A673 (cell line): Measurements from ENCODE around the gene FAM174C. TPM values are rescaled to one million over a fixed set of nuclear protein-coding genes. Genes with fewer than 3 reads are reported as not detected.

Experiments
- BruUV-seq: library from RNA; stranded (reverse); fragments of 400-500 nt; replicated peaks from 2 replicates; lab custom pipeline; 2021; lab: Mats Ljungman, UMichigan
- CTCF ChIA-PET: fragments of 300-600 bp; sonication (Branson Sonifier 250); formaldehyde crosslinking; loops from one replicate; lab custom pipeline; 2022; ENCODE audit warnings: antibody characterized with exemption; lab: Charles Lee
- POLR2A ChIA-PET: fragments of 300-600 bp; sonication (Branson Sonifier 250); formaldehyde crosslinking; loops from one replicate; lab custom pipeline; 2022; ENCODE audit warnings: antibody characterized with exemption; ENCODE audit not compliant: low non-redundant PET; lab: Charles Lee
- DNase-seq: peaks from one replicate; pipeline ENCODE4 v3.0.0-alpha.2; 2015; ENCODE audit warnings: low spot score
- H3K27ac ChIP-seq: fragments of 200-600 bp; sonication (generic); 2 replicates; pipeline ENCODE4 v1.5.1; 2016; ENCODE audit warnings: mixed run types, low read depth, mild to moderate bottlenecking, mixed read lengths, antibody characterized with exemption, low read length; ENCODE audit not compliant: poor library complexity, severe bottlenecking
- H3K27me3 ChIP-seq: fragments of 200-600 bp; sonication (generic); replicated peaks from 2 replicates; pipeline ENCODE4 v1.6.1; 2017; ENCODE audit warnings: mixed run types, low read depth, mild to moderate bottlenecking, mixed read lengths, antibody characterized with exemption, low read length; ENCODE audit not compliant: insufficient read depth, poor library complexity
- H3K36me3 ChIP-seq: fragments of 200-600 bp; sonication (generic); 2 replicates; pipeline ENCODE4 v1.6.1; 2016; ENCODE audit warnings: mixed run types, mild to moderate bottlenecking, mixed read lengths, antibody characterized with exemption, low read length; ENCODE audit not compliant: insufficient read depth, poor library complexity, severe bottlenecking
- H3K4me1 ChIP-seq: fragments of 200-600 bp; sonication (generic); 2 replicates; pipeline ENCODE4 v1.6.1; 2017; ENCODE audit warnings: mixed run types, mild to moderate bottlenecking, mixed read lengths, antibody characterized with exemption, low read length; ENCODE audit not compliant: insufficient read depth, poor library complexity, severe bottlenecking
- H3K4me3 ChIP-seq: fragments of 200-600 bp; sonication (generic); 2 replicates; pipeline ENCODE4 v1.5.1; 2016; ENCODE audit warnings: low read depth, mixed run types, mild to moderate bottlenecking, mixed read lengths, low read length; ENCODE audit not compliant: poor library complexity, severe bottlenecking
- H3K9me3 ChIP-seq: fragments of 200-600 bp; sonication (generic); 2 replicates; pipeline ENCODE4 v1.6.1; 2016; ENCODE audit warnings: mixed run types, low read depth, mild to moderate bottlenecking, mixed read lengths, antibody characterized with exemption, low read length; ENCODE audit not compliant: poor library complexity, severe bottlenecking
- CTCF ChIP-seq: fragments of 300-800, 200-600 bp; sonication (generic); conservative IDR thresholded peaks from 2 replicates; pipeline ENCODE4 v1.5.1; 2017; ENCODE audit warnings: low read depth, mild to moderate bottlenecking, antibody characterized with exemption, low read length, moderate library complexity, mixed read lengths
- EZH2 ChIP-seq: fragments of 200-600 bp; sonication (generic); IDR thresholded peaks from 2 replicates; pipeline ENCODE4 v1.6.1; 2017; ENCODE audit warnings: borderline replicate concordance, low read depth, mild to moderate bottlenecking, mixed read lengths, antibody characterized with exemption, low read length; ENCODE audit not compliant: poor library complexity, severe bottlenecking
- intact Hi-C: fragments of 100-400 bp; cut with micrococcal nuclease; formaldehyde crosslinking; loops from one replicate; pipeline ENCODE4 v1.10.0; 2022; ENCODE audit not compliant: unreplicated experiment
- total RNA-seq: library from RNA; stranded (reverse); gene quantifications from 2 replicates; pipeline ENCODE4 v1.2.3, GENCODE V29; 2021

FAM174C gene
- total RNA-seq, 1 experiment from 2014 or later: 88.6 TPM

GRCh38 chr19:1269065-1269477, 6.3 kb upstream of the FAM174C start, which contains the start of gene CIRBP:
Gene CIRBP, plus strand, starts transcription at chr19:1269332. Its CDS starts 1,602 bp downstream, at chr19:1270934.
- H3K4me1 ChIP-seq: peaks cover 80% of the 10 kb centered on the region
- intact Hi-C loops: loop anchor here (5.0 kb wide), 1 partner anchor 588 kb away; no protein-coding TSS in a partner anchor
- POLR2A ChIA-PET: interaction anchor here (0.5 to 1.4 kb wide), 24 partner anchors 8 to 823 kb away, joined by 3 to 36 read pairs (median 3); partner anchors contain the start of gene MBD3
- H3K27ac ChIP-seq: peak within 1 kb of the TSS; percentile 94
- peak within 1 kb of the TSS; percentile 58 for H3K4me3 ChIP-seq
- H3K36me3 ChIP-seq: peaks cover 40% of the 10 kb centered on the region
- DNase-seq: peak; percentile 99
- H3K9me3 ChIP-seq: no peaks in the 10 kb centered on the region
- H3K27me3 ChIP-seq: no peaks in the 10 kb centered on the region
- no peak for TF ChIP-seq CTCF
- no peak for TF ChIP-seq EZH2
- BruUV-seq: no TSS peak
- CTCF ChIA-PET: interaction anchor here (0.5 to 2.1 kb wide), 3 partner anchors 16 to 174 kb away, joined by 4 to 13 read pairs (median 8); no protein-coding TSS in a partner anchor

GRCh38 chr19:1269478-1270212, 5.7 kb upstream of the FAM174C start:
- peak overlapping the region; percentile 94 for H3K27ac ChIP-seq
- intact Hi-C loops: loop anchor here (5.0 to 10.0 kb wide), 3 partner anchors 175 to 588 kb away; partner anchors contain the start of gene MBD3
- CTCF ChIA-PET: interaction anchor here (1.3 to 2.1 kb wide), 2 partner anchors 17 to 25 kb away, joined by 8 to 13 read pairs; no protein-coding TSS in a partner anchor
- peaks cover 46% of the 10 kb centered on the region for H3K36me3 ChIP-seq
- no peaks in the 10 kb centered on the region for H3K9me3 ChIP-seq
- peak; percentile 93 for DNase-seq
- peak overlapping the region; percentile 58 for H3K4me3 ChIP-seq
- TF ChIP-seq CTCF (no peak), EZH2 (no peak)
- POLR2A ChIA-PET: interaction anchor here (0.5 to 1.4 kb wide), 15 partner anchors 11 to 398 kb away, joined by 3 to 36 read pairs (median 5); no protein-coding TSS in a partner anchor
- H3K4me1 ChIP-seq: peaks cover 86% of the 10 kb centered on the region
- no peaks in the 10 kb centered on the region for H3K27me3 ChIP-seq
- no TSS peak for BruUV-seq

DNA sequence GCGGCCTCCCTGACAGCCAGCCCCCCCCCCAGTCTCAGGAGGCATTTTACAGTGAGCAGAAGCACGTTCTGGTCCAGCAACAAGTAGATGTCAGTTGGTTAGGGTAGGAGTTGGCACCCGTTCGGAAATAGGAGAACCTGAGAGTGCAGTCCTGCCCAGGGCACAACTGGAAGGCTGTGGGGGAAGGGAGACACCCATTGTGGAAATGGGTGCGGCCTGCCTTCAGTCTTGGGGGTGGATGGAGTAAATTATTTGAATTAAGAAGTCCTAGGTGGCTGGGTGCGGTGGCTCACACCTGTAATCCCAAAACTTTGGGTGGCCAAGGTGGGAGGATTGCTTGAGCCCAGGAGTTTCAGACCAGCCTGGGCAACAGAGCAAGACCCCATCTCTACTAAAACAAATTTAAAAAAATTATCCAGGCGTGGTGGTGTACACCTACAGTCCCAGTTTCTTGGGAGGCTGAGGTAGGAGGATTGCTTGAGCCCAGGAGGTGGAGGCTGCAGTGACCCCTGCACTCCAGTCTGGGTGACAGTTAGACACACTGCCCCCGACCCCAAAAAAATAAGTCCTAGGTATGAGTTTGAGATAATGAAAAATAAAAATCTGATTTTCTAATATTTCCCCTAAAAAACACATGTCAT, 5.0 kb upstream of the FAM174C start:
- TF ChIP-seq EZH2 (no peak), CTCF (no peak)
- DNase-seq: no peak
- H3K4me1 ChIP-seq: peaks cover 84% of the 10 kb centered on the region
- H3K27ac ChIP-seq: peak overlapping the region; percentile 99
- peak overlapping the region; percentile 58 for H3K4me3 ChIP-seq
- BruUV-seq: TSS peak; percentile 48
- H3K9me3 ChIP-seq: no peaks in the 10 kb centered on the region
- intact Hi-C loops: loop anchor here (10.0 kb wide), 2 partner anchors 174 to 324 kb away; partner anchors contain the start of gene MBD3
- CTCF ChIA-PET: no interaction called here
- POLR2A ChIA-PET: no interaction called here
- peaks cover 48% of the 10 kb centered on the region for H3K36me3 ChIP-seq
- H3K27me3 ChIP-seq: no peaks in the 10 kb centered on the region
